GM12801 (cell line): Measurements from ENCODE around the gene NID2.

Experiments used
- CTCF ChIP-seq: IDR thresholded peaks from one replicate; pipeline ENCODE4 v1.5.1; 2011; ENCODE audit warnings: control low read depth; ENCODE audit not compliant: insufficient read length; ENCODE audit errors: extremely low read depth

The NID2 gene

GRCh38 chr14:52108823-52109222 is 40.0 kb upstream of the NID2 start:
- no peak for TF ChIP-seq CTCF

GRCh38 chr14:52106840-52107239 is 38.0 kb upstream of the NID2 start:
- TF ChIP-seq CTCF, result no peak

GRCh38 chr14:52103416-52103815 is 34.6 kb upstream of the NID2 start:
- TF ChIP-seq CTCF, result no peak

- no peak for TF ChIP-seq CTCF
Measured at GRCh38 chr14:52095794-52096193, 26.9 kb upstream of the NID2 start.

GRCh38 chr14:52095336-52095735 is 26.5 kb upstream of the NID2 start:
- no peak for TF ChIP-seq CTCF

GRCh38 chr14:52094546-52095271 is 25.9 kb upstream of the NID2 start:
- no peak for TF ChIP-seq CTCF

GRCh38 chr14:52091928-52092327 is 23.1 kb upstream of the NID2 start:
- no peak for TF ChIP-seq CTCF

GRCh38 chr14:52090936-52091335 is 22.1 kb upstream of the NID2 start:
- no peak for TF ChIP-seq CTCF
